ENCODE data around the gene DAZL. TPM values are rescaled to one million over a fixed set of nuclear protein-coding genes. Genes with fewer than 3 reads are reported as not detected.

Gene DAZL
- total RNA-seq, 1 experiment from 2014 or later, result not detected

DNA sequence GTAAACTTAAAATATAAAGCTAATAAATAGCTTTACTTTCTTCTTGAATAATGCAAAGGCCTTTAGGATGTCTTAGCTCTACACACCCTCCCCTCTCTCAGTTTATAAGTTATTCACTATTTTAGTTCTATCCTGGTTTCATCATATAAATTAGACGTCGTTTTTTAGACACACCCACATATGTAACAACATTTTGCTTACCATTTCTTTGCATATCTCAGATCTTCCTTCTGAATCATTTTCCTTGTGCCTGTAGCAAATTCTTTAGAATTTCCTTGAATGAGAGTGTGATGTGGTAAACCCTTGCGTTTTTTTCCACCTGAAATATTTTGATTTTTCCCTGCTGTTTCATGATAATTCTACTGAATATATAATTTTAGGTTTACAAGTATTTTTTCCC lies 2.5 kb upstream of the DAZL start:
- Mint-ChIP-seq H3K27ac (ENCODE audit: unreplicated experiment) (no peak overlapping the region), H3K36me3 (ENCODE audit: insufficient read depth, unreplicated experiment) (no peaks in the 10 kb centered on the region), H3K9me3 (ENCODE audit: low read depth, unreplicated experiment) (no peaks in the 10 kb centered on the region), H3K4me3 (ENCODE audit: low read depth, unreplicated experiment) (no peak overlapping the region), H3K4me1 (ENCODE audit: low read depth, unreplicated experiment) (no peaks in the 10 kb centered on the region), H3K27me3 (ENCODE audit: unreplicated experiment) (no peaks in the 10 kb centered on the region)
- CTCF ChIA-PET, result no interaction called here
- no peak for DNase-seq
- intact Hi-C loops (cut with micrococcal nuclease; ENCODE audit: unreplicated experiment), result loop anchor here (10.0 kb wide), 1 partner anchor 277 kb away; the partner anchor contains the start of gene PLCL2
- BruUV-seq (replicated peaks), result no TSS peak
- TF ChIP-seq, protein P1, sequence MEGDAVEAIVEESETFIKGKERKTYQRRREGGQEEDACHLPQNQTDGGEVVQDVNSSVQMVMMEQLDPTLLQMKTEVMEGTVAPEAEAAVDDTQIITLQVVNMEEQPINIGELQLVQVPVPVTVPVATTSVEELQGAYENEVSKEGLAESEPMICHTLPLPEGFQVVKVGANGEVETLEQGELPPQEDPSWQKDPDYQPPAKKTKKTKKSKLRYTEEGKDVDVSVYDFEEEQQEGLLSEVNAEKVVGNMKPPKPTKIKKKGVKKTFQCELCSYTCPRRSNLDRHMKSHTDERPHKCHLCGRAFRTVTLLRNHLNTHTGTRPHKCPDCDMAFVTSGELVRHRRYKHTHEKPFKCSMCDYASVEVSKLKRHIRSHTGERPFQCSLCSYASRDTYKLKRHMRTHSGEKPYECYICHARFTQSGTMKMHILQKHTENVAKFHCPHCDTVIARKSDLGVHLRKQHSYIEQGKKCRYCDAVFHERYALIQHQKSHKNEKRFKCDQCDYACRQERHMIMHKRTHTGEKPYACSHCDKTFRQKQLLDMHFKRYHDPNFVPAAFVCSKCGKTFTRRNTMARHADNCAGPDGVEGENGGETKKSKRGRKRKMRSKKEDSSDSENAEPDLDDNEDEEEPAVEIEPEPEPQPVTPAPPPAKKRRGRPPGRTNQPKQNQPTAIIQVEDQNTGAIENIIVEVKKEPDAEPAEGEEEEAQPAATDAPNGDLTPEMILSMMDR (IDR thresholded peaks at IDR 0.05; ENCODE audit: unreplicated experiment), result no peak

DNA sequence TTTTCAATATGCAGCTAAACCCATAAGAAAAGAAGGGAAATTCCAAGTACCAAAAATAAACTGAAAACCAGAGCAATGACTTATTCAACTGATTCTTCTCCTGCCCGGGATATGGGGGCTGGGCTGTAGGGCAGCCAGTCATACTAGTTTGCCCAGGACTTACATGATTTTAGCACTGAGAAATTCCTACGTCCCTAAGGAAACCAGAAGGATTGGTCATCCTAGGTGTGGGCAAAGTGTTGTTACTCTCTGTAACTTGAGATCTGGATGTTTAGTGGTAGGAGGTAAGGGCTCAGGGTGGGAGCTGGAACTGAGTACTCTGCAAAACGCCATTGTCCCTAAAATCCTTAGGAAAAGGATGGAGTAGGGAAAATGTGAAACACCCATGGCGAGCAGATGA lies 1.2 kb upstream of the DAZL start:
- CTCF ChIA-PET, result no interaction called here
- no peak overlapping the region for H3K27ac Mint-ChIP-seq (ENCODE audit: unreplicated experiment)
- H3K9me3 Mint-ChIP-seq (ENCODE audit: low read depth, unreplicated experiment), result no peaks in the 10 kb centered on the region
- no peak for DNase-seq
- TF ChIP-seq, protein P1 (IDR thresholded peaks at IDR 0.05; ENCODE audit: unreplicated experiment), result no peak
- BruUV-seq (replicated peaks), result no TSS peak
- no peaks in the 10 kb centered on the region for H3K27me3 Mint-ChIP-seq (ENCODE audit: unreplicated experiment)
- intact Hi-C loops (cut with micrococcal nuclease; ENCODE audit: unreplicated experiment), result loop anchor here (10.0 kb wide), 1 partner anchor 278 kb away; the partner anchor contains the start of gene PLCL2
- no peak overlapping the region for H3K4me3 Mint-ChIP-seq (ENCODE audit: low read depth, unreplicated experiment)
- no peaks in the 10 kb centered on the region for H3K4me1 Mint-ChIP-seq (ENCODE audit: low read depth, unreplicated experiment)
- H3K36me3 Mint-ChIP-seq (ENCODE audit: insufficient read depth, unreplicated experiment), result no peaks in the 10 kb centered on the region

DNA sequence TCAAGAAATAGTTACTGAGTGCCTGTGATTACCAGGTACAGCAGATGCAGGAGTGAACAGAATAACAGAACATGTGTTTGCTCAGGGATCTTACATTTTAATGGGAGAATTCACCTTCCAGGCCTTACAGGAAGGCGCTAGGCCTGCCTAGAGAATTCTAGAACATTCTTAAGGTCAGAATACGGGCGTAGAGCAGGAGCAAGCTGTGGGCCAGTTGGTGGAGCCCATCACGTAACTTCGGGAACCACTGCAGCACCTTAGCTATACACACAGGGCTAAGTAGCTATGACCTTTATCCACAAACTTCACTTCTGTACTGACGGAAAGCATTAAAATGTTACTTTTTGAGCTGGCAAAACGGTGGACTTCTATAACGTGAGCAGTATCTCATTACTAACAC lies 743 bp upstream of the DAZL start:
- no peaks in the 10 kb centered on the region for H3K36me3 Mint-ChIP-seq (ENCODE audit: insufficient read depth, unreplicated experiment)
- H3K9me3 Mint-ChIP-seq (ENCODE audit: low read depth, unreplicated experiment), result no peaks in the 10 kb centered on the region
- CTCF ChIA-PET, result no interaction called here
- no TSS peak for BruUV-seq (replicated peaks)
- no peak for DNase-seq
- intact Hi-C loops (cut with micrococcal nuclease; ENCODE audit: unreplicated experiment), result loop anchor here (10.0 kb wide), 1 partner anchor 279 kb away; the partner anchor contains the start of gene PLCL2
- no peak overlapping the region for H3K4me3 Mint-ChIP-seq (ENCODE audit: low read depth, unreplicated experiment)
- no peaks in the 10 kb centered on the region for H3K27me3 Mint-ChIP-seq (ENCODE audit: unreplicated experiment)
- peaks cover 3% of the 10 kb centered on the region for H3K4me1 Mint-ChIP-seq (ENCODE audit: low read depth, unreplicated experiment)
- TF ChIP-seq, protein P1 (IDR thresholded peaks at IDR 0.05; ENCODE audit: unreplicated experiment), result no peak
- no peak overlapping the region for H3K27ac Mint-ChIP-seq (ENCODE audit: unreplicated experiment)

DNA sequence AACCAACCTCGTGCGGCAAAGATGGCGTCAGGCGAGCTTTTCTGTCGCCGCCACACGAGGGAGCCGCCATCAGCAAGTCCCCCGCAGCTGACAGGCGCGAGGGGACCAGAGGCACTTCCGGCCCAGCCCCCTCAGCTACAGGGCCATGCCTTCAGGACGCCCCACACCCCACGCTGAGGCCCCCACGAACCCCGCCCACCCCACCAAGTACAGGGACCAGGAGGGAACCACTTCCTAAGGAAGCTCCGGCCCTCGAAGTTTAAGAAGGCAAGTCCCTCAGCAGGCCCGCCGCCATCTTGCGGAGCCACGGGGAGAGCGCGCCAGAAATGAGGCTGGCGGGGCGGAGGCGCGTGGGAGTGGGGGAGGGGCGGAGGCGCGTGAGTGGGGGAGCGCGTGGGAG lies 790 bp downstream of the DAZL start:
- DNase-seq, result no peak
- CTCF ChIA-PET, result no interaction called here

More for the DNA sequence above, 790 bp downstream of the DAZL start:
- peaks cover 7% of the 10 kb centered on the region for H3K4me1 Mint-ChIP-seq (ENCODE audit: low read depth, unreplicated experiment)
- intact Hi-C loops (cut with micrococcal nuclease; ENCODE audit: unreplicated experiment), result loop anchor here (5.0 to 10.0 kb wide), 2 partner anchors 280 to 808 kb away; partner anchors contain the start of gene PLCL2
- BruUV-seq (replicated peaks), result no TSS peak
- H3K9me3 Mint-ChIP-seq (ENCODE audit: low read depth, unreplicated experiment), result no peaks in the 10 kb centered on the region
- TF ChIP-seq, protein P1 (IDR thresholded peaks at IDR 0.05; ENCODE audit: unreplicated experiment), result no peak
- H3K27me3 Mint-ChIP-seq (ENCODE audit: unreplicated experiment), result no peaks in the 10 kb centered on the region
- H3K4me3 Mint-ChIP-seq (ENCODE audit: low read depth, unreplicated experiment), result no peak overlapping the region
- no peaks in the 10 kb centered on the region for H3K36me3 Mint-ChIP-seq (ENCODE audit: insufficient read depth, unreplicated experiment)
- H3K27ac Mint-ChIP-seq (ENCODE audit: unreplicated experiment), result no peak overlapping the region

Measured in Calu3 (cell line).